Stimulated activated CD4-positive, alpha-beta T cell treated with anti-CD3 and anti-CD28 coated beads, Interleukin-15, amount 100 ng/mL, for 48 hours (primary cell): ENCODE results near the gene ADAMTS9.
"Not testable (repeated sequence)": the region's sequence is repeated elsewhere in the genome, so short reads cannot be mapped to it uniquely, and the experiment has no call there.

Experiments
- DNase-seq, 2 donors: peaks; one replicate each; pipeline ENCODE4 v3.0.0-alpha.2; 2020; ENCODE audit warnings: low read depth in 2 of 2

ADAMTS9 gene

DNA sequence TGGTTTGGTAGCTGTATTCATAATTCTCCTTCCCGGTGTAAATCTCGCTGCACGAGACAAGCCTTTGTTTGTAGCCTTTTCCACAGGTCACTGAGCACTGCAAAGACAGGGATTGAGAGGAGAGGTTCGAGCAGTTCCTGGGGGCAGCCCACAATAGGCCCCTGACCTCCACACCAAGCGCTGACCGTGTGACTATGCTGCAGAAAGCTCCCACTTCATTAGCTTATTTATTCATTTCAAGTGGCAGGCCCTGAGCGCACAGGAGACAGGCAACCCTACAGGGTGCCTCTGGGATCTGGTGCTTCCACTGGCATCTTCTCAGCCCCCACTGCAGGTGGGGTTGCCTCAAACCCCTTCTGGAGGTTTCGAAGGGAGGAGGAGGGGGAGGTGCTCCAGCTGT, 140.9 kb downstream of the ADAMTS9 start:
- DNase-seq: no peak

DNA sequence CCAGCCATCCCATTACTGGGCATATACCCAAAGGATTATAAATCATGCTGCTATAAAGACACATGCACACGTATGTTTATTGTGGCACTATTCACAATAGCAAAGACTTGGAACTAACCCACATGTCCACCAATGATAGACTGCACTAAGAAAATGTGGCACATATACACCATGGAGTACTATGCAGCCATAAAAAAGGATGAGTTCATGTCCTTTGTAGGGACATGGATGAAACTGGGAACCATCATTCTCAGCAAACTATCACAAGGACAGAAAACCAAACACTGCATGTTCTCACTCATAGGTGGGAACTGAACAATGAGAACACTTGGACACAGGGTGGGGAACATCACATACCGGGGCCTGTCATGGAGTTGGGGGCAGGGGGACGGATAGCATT, 142.6 kb downstream of the ADAMTS9 start:
- not testable (repeated sequence) for DNase-seq

DNA sequence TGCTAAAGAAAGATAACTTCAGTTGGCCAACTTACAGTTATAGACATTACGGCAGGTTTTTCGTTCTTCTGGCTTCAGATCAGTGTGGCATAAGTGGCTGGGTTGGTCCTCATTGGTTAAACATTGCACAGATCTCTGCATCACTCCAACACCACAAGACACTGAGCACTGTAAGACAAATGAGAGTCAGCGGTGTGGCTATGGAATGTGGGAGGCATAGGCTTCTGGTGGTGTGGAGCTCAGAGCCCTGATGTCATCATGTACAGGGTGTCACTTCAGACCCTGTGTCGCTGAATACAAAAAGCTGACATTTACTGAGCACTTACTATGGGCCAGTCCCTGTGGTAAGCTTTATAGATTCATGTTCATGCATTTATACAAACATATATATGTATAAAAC, 146.0 kb downstream of the ADAMTS9 start:
- no peak for DNase-seq

DNA sequence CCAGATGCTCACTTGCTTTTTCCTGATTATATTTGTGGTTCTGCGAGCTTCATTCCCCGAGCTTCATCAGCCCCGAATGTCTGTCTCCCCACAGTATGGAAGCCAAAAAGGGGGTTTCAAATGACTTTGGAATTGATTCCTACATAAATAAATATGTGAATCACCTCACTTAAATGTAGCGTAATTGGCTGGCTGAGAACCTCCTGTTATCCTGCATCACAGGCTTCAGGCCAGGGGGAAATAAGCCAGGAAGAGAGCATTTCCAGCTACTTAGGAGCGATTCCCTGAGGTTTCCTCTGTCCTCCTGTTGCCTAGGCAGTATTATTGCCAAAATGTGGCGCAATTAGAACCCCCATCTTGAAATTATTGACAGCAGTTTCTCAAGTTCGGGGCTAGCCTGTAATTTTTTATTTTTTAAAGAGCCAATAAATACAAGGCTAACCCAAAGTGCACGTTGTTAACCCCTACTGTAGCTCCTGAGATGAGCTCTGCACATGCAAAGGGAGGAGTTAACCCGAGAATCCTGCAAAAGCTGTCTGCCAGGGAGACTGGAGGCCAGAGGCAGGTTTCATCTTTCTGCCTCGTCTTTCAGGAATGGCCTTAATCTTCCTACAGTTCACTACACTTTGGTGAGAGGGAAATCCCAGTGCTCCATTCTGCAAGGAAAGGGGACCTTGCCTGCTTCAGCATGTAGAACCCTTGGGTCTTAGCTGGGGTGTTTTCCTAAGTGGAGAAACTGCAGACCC, 148.2 kb downstream of the ADAMTS9 start:
- no peak for DNase-seq

DNA sequence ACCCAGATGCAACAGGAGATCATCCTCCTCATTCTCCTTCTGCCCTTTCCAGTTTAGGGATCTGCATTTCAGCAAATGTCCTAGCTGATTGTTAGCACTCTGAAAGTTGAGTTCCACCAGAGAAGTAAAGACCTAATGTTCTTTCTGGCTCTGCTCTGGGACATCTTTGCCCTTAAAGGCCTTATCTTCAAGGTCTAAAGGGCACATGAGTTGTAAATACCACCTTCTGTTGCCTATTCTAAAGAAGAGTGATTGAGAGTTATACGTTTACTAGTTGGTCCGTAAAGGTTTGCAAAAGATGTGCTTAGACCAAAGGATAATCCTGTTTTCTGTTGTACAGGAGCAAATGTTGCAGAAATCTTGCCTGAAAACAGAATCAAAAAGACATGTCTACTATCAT, 151.6 kb downstream of the ADAMTS9 start:
- DNase-seq: no peak

DNA sequence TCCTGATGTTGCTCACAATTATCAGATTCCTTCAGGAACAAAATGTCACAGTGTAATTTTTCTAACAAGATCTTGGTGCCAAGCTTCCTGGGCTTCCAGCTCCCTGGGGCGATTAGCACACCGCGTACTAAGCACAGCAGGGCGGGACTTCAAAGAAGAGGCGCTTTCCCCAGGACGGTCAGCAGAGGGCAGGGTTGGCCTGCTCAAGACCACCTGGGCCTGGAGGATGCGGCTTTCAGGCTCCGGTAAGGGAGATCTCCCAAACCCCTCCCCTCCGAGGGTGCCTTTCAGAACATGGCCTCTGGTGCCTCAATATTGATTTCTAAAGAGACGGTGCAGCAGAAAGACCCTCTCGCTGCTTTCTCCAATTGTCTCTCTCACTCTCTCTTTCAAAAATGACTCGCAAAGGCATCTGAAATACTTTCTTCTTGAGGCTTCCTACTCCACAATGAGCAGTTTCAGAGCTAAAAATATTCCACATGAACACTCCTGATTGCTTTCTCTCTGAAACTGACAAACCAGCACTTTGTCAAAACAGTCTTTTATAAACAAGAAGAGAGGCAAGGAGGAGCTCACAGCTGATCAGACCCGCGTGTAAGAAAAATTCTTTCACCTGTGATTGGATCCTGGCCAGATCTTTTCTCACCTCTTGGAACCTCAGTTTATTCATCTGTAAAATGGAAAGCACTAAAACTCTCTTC, 154.0 kb downstream of the ADAMTS9 start:
- peak; percentile 12 to 19 for DNase-seq

DNA sequence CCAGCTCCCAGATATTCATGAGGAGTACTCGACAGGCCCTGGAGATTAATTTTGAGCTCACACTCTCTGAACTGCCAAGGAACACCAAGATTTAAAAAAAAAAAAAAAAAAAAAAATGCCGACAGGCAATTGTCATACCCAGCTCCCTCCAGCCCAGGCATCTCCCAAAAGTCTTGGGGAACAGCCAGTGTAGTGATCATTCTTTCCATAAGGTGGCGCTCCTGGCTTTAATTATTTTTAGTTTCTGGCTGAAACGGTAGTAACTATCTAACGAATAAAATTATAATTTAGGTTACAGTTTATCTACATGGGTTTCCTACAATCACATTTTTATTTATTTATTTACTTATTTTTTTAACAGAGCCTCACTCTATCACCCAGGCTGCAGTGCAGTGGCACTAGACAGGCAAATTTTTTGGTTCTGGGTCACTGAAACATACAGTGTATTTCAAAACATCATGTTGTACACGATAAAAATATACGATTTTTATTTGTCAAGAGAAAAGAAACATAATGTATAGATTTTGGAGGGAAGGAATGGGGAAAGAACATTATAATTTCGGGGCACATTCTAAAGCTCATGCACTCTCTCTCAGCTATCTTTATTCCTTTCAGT, 157.3 kb downstream of the ADAMTS9 start:
- peak in 1 of 2 donors; percentile 15 for DNase-seq

DNA sequence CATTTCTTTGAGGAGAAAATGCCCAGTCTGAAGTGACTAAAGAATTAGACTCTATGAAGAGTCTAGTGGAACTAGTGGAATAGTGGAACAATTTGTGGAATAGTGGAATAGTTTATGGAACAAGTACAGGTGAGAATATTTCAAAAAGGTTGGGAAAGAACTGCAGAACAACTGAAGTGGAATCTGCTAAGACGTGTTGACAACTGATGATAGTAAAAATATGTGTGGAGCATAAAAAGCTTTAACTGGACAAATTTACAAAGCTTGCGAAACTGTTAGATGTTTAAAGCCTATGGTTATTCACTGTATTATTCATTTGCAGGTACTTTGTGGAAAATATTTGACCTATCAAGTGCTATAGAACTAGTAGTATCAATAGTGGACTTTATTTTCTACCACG, 164.5 kb downstream of the ADAMTS9 start:
- no peak for DNase-seq

DNA sequence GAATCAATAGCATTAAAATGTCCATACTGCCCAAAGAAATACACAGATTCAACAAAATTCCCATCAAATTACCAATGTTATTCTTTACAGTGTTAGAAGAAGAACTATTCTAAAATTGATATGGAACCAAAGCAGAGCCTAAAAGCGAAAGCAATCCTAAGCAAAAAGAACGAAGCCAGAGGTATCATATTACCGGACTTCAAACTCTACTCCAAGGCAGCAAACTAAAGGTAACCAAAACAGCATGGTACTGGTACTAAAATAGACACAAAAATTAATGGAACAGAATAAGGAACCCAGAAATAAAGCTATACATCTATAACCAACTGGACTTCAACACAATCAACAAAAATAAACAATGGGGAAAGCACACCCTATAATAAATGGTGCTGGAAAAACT, 167.5 kb downstream of the ADAMTS9 start:
- DNase-seq: no peak

DNA sequence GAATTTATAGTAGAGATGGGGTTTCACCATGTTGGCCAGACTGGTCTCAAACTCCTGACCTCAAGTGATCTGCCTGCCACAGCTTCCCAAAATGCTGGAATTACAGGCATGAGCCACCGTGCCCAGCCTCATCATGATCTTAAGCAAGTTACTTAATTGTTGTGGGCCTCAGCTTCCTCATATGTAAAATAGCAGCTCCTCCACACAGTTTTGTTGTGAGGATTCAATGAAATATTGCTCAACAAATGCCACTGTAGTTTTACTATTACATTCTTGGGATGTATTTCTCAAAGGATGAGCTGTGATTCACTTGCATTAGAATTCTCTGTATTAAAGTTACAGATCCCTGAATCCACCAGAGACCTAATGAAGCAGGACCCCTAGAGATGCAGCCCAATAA, 168.8 kb downstream of the ADAMTS9 start:
- DNase-seq: no peak

DNA sequence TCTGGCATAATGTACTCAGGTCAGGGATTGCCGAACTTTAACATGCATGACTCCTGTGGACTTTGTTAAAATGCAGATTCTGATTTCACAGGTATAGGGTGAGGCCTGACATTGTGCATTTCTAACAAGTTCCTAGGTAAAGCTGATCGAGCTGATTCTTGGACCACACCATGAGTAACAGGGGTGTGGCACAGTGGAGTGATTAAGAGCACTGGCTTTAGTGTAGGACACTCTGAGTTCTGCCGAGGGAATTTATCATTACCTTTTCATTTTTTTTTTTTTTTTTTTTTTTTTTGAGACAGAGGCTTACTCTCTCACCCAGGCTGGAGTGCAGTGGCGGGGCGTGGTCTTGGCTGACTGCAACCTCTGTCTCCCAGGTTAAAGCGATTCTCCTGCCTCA, 169.3 kb downstream of the ADAMTS9 start:
- no peak for DNase-seq

DNA sequence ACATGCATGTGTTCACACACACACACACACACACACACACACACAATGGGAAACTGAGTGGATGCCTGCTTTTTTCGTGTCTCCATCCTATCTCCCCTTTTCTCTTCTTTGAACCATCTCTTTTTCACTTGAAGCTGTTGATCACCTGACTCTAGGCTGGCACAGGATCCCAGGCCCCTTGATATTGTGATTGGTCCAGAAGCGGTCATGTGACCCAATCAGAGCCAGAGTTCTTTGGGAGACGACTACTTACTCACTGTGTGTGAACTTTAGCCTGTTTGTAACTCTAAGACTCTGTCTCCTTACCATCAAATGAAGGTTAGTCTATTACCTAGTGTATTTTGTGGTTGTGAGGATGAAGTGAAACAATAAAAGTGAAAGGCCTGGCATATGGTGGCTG, 172.9 kb downstream of the ADAMTS9 start:
- DNase-seq: no peak

DNA sequence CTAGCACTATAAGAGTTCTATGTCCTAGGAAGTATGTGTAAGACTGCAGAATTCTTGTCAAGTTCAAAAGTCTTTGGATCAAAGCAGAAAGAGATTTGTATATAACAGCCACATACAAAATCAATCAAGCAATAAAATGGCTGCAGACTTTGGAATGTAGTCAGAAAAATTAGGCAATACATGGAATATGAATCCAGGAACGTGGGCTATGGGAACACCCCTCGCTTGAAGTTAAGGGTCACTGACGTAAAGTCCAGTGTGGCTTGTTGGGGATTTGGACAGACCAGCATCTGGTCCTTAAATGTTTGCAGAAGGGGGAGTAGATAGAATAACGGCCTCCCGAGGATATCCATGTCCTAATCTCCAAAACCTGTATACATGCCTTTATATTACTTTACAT, 178.6 kb downstream of the ADAMTS9 start:
- no peak for DNase-seq

DNA sequence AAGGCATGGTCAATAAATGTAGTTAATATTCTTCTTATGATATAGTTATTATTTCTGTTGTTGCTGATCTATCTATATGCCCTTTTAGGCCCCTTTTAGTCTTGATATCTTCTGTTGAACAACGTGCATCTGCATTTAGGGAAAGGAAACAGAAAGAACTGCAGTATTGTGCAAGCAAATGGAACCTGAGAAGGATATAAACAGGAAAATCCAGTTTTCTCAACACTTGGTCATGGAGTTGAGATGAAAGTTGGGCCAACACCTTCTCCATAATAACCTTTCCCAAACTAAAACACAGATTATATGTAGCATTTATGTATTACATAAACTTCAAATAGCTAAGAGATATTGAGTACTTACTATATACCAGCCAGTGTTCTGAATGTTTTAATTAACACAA, 179.7 kb downstream of the ADAMTS9 start:
- no peak for DNase-seq

DNA sequence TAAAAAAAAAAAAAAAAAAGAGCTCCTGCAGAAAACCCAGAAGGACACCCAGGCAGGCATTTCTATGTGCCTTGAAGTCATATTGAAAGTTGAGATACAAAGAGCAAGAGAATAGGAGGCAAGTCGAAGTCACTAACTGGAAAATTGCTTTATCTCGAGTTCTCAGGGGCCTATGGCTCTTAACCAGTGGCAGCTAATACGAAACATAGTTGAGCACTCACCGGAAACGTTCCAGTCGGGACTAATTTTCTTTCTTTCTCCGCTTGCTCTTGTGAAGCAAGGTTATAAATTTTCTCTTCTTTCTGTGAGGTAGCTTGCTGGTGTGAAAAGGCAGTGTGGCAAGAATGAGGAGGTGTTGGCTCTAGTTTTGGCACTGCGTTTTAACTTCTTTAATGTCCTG, 181.5 kb downstream of the ADAMTS9 start:
- no peak for DNase-seq

DNA sequence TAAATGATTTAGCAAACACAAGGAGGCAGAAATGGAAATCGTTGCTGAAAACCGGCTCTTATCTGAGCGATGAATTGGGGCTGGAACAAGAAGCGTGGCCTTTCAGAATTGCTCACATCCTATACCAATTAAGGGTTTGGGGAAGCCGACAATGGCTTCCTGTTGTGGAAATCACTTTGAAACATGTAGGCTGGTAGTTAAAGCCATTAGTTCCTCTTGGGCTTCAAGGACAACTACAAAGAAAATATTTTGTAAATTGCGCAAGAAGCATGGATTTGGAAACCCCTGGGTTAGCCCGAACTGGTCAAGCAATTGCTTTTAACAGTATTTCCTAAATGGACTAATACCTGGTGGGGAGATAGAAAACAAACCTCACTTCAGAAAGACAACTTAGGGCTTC, 182.4 kb downstream of the ADAMTS9 start:
- DNase-seq: no peak

DNA sequence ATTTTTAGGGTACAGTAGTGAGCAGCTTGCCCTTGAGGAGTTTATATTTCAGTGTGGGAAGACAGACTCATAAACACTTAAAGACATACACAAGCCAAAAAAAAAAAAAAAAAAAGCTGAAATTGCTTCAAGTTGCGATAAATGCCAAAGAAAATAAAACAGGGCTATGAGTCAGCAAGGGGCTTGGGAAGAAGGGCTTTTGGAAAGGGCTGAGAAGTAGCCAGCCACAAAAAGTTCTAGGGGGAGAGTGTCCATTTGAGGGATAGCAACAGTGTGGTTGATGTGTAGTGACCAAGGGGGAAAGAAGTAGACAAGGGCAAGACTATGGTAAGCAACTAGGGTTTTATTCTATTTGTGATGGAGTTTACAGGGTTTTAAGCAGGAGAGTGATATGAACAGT, 185.5 kb downstream of the ADAMTS9 start:
- no peak for DNase-seq

DNA sequence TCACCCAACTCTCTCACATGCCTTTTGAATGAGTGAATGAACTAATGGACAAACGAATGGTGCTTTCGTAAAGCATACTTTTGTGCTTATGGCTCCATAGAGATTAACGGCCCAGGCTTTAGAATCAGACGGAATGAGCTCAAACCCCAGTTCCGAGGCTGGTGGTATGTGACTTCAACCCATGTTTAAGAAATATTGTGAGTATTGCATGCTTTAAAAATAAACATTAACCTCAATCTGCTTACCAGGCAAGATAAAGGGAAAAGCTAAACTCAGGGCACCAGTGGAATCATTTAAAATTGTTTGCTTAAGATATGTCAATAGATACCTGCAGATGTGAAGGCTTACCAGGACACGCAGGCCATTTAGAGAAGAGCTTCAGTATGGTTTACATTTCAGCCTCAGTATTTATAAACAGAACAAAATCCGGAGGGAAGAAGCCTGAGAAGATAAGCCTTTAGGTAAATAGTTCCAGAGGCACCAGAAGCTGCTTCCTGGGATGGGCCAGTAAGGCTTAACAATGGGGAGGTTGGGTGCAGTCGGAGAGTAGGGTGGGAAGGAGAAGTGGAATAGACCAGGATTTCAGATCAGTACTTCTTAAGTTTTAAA, 186.4 kb downstream of the ADAMTS9 start:
- no peak for DNase-seq

DNA sequence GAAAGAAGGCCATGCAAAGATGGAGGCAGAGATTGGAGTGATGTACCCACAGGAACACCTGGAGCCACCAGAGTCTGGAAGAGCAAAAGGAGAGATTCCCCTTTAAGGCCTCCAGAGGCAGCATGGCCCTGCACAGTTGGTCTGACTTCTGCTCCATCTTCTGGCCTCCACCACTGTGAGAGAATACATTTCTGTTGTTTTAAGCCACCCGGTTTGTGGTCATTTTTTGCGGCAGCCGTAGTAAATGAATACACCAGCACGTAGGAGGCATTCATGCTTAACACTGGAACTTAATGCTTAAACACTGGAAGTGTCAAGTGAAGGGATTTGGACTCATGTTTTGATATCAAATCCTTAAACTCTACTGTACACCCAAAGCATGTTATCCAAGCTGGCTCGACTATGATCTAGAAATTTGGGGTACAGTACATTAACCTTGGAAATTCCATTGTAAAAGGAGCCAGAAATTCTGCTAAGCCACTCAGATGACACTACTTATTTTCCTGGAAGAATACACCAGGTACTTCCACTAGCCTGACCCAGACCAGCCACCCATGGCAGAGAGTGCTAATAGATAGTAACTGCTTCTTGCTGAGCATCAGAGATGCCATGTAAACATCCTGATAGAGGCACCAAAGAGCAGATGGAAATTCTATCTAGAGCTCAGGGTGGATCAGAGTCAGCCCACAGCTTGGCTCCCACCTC, 190.9 kb downstream of the ADAMTS9 start:
- no peak for DNase-seq

DNA sequence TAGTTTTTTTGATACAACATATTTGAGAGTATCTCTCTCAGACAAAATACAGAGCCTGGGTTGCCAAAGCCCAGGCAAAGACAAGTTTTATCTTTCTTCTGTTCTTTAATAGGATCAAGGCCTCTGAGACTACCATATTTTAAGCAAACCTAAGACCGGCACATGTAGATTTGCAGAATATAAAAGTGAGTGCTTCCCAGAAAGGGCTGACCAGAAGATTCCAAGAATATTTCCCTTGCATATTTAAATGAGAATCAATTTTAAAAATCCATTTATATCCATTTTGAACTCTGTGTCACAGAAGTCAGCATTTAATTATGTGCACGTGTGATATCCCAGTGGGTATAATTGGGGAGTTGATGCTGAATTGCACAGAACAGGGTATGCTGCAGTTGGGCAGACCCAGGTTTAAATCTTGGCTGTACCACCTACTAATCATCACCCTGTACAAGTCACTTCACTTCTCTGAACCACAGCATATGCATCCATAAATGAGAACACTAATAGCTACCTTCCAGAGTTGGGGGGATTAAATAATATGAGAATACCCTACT, 191.9 kb downstream of the ADAMTS9 start:
- DNase-seq: no peak

DNA sequence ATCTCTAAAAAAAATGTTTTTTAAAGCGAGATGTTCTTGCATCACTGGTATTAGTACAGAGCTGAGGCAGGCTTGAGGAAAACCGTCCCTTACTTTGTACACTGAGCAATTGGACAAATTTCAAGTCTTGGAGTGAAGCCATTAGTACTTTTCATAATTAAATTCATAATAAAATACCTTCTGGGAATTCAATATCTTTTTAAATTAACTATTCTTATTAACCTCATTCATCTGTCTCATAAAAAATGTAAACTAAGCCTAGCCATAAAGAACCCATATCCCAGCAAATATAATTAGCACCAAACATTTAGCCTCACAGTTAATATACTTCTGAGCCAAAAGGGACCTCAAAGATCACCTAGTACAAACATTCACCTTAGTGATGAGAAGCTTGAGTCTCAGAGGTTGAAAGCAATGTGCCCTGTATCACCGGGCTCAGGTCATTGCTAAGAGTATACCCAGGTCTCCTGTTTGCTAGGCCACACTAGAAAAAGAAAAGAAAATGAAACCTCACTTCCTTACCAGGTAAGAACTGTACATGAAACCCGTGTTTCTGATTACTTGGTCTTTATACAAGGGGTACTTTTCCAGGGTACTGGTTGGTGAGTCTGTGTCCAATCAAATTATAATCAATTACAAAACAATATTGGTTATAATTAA, 192.5 kb downstream of the ADAMTS9 start:
- no peak for DNase-seq
